ENCODE data around the gene KRT75.
"Not testable (repeated sequence)": the region's sequence is repeated elsewhere in the genome, so short reads cannot be mapped to it uniquely, and the experiment has no call there.

KRT75 gene

DNA sequence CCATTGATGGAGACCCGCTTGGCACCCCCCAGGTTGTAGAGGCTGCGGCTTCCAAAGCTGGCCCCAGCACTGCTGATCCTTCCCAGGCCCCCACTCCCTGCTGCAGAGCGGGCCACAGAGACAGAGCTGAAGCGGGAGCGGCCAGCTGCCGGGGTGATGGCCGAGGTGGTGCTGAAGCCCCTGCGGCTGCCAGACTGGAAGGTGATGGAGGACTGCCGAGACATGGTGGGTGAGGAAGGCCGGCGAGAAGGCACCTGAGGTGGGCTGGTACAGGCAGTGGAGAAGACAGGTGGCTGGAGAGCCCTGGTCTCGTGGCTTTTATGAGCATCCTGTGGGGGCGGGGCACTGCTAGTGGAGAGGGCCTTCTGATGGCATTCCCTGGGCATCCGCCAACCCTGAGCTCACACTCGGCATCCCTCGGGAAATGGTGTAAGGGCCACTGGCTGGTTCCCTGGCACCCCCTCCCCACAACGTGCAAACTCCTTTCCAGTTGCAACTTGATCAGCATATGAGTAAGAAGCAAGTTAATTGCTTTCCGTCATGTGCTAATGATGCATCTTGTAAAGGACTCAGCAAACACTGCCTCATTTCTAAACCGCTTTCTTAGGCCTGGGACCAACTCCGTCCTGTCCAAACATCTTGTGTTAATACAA is at the start of gene KRT75:
KRT75 (minus strand) TSS at position 291 of the 653 bp plus-strand sequence; CDS start at position 224, 67 bp downstream.
- DNase-seq, result peak; percentile 49

GRCh38 chr12:52480073-52480472 is 45.9 kb upstream of the KRT75 start:
- DNase-seq, result no peak

- no peak for DNase-seq
These were observed 43.5 kb upstream of the KRT75 start for GRCh38 chr12:52477651-52478050.

GRCh38 chr12:52474212-52474611 is 40.0 kb upstream of the KRT75 start:
- DNase-seq, result no peak

- no peak for DNase-seq
These were observed 39.6 kb upstream of the KRT75 start, which contains the start of gene KRT6C for GRCh38 chr12:52473768-52474167. Gene KRT6C, minus strand, starts transcription at chr12:52473805. Its CDS starts 68 bp downstream, at chr12:52473737.

DNA sequence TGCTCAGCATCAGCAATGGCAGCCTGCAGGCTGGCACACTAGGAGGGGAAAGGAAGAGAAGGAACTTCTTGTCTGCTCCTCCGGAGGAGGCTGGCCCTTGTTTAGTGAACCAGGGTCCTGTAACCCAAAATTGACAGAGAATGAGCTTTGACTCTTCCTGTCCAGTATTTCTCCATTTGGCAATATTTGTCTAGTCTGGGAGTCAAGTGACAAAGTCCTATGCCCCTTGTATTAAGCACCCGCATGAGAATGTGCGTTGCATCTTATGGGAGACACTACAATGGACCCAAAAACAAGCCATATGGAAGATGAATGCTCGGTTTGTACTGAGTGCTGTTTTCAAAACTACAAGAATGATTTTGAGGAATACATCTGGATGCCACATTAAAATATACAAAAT is 35.7 kb upstream of the KRT75 start:
- DNase-seq, result no peak

- no peak for DNase-seq
These were observed 30.7 kb upstream of the KRT75 start for GRCh38 chr12:52464897-52465296.

DNA sequence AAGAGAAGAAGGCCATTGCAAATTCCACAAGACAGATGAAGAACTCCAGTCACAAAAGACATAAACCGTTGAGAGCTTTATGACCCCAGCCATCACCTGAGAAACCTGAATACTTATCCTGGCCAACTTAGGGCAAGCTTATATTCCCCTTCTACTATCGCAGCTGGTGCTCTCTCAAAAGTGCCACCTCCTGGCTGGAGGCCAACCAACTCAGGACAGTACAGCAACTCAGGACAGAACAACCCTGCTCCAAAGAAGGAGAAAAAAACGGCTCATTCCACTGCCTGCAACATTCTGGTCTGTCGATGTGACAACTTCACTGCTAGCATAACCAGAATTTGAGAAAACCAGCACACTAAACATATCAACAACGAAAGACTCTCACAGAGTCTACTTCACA is 27.5 kb upstream of the KRT75 start:
- DNase-seq, result no peak

GRCh38 chr12:52458861-52459260 is 24.7 kb upstream of the KRT75 start:
- no peak for DNase-seq

DNA sequence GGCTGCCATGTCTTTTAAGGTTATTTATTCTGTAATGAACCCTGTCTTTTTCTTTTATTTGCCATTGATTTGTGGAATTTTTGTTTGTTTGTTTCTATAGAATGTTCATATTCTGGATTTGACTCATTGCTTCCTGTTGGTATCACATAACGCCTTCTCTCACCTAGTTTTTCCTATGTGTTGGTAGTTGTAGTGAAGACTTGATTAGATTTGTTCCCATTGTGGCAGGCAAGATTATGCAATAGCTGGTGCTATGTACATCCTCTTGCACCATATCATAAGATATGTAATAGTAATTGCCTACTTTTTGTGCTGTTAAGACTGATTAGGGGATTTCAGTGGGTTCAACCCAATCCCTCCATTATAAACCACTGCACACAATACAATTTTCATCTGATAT is 21.6 kb upstream of the KRT75 start:
- DNase-seq, result no peak

DNA sequence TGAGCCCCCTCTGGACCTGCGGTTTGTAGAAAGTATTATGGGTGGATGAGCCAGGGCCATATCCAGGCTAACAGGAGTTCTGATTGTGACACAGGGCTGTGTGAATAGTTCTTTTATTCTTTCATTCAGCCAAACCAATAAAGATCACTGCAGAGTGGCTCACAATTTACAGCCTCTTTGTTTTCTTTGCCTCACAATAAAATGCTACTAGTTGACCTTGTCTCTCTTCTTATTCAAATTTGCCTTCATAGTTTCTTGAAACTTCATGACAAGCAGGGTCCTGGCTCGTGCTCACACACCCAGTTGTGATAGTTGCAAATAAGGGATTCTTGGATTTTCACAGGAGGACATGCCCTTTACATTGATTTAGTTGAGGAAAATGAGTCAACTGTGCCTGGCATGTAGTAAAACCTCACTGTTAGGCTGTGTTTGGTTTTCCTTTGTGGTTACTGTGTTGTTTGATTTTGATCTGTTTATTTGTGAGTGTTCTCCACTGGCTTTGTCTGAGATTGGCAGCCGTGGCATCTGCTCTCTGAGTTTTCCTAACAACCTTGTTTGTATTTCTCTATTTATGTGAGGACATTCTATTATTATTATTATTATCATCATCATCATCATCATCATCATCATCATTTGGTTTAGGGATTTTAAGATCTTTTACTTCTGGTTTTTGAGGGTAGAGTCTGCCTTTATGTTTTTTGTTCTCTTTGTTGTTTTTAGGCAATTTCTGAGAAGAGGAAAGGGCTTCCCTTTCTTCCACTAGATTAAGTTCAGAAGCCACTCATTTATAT is 20.4 kb upstream of the KRT75 start:
- DNase-seq, result peak; percentile 88

- no peak for DNase-seq
These were observed 17.9 kb upstream of the KRT75 start, which contains the start of gene KRT6B for GRCh38 chr12:52452101-52452500. Gene KRT6B, minus strand, starts transcription at chr12:52452146. Its CDS starts 68 bp downstream, at chr12:52452078.

- DNase-seq, result no peak
These were observed 14.1 kb upstream of the KRT75 start for GRCh38 chr12:52448228-52448627.

- DNase-seq, result not testable (repeated sequence)
These were observed 13.0 kb upstream of the KRT75 start for GRCh38 chr12:52447196-52447595.

DNA sequence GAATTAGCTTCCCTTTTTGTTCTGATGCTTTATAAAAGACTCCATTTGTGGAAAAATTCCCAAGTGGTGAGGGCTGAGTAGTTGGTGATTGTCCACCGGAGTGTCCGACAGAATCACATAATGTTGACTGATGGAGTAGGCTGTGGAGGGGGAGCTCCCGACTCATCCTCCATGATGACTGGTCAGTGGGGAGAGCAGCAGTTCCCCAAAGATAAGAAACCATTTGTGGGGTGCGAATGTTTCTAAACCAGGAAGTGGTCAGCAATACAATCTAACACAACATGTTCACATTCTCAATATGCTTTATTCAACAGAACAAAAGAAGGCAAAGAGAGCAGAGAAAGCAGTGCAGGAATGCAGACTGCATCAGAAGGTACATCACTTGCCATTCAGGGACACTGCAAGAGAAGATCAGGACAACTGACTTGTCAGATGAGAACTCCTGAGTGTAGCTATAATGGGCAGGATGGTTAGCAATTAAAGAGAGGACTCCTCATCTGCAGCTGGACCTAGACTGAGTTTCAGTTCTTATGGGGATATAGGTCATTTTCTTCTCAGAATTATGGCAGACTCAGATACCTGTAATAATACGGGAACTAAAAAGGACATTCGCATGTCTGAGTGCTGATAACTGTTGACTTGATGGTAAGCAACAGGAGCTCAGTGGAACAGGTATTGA is 12.3 kb upstream of the KRT75 start:
- DNase-seq, result no peak

DNA sequence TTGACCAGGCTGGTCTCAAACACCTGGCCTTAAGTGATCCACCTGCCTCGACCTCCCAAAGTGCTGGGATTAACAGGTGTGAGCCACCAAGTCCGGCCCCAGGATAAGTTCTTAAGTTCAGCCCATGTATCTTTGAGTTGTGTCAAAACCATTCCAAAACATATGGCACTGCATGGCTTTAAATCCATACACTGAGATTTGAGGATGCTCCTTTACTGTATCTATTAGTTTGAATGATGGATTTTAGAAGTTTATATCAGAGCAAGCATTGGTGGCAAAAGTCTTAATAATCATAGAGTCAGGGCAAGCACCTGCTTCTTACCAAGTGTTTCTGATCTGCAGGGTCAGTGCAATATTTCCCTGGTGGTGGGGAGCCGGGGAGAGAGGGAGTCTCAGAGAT is 11.7 kb upstream of the KRT75 start:
- no peak for DNase-seq

GRCh38 chr12:52444647-52445595 is 10.8 kb upstream of the KRT75 start:
- no peak for DNase-seq

GRCh38 chr12:52443966-52444365 is 9.8 kb upstream of the KRT75 start:
- no peak for DNase-seq

DNA sequence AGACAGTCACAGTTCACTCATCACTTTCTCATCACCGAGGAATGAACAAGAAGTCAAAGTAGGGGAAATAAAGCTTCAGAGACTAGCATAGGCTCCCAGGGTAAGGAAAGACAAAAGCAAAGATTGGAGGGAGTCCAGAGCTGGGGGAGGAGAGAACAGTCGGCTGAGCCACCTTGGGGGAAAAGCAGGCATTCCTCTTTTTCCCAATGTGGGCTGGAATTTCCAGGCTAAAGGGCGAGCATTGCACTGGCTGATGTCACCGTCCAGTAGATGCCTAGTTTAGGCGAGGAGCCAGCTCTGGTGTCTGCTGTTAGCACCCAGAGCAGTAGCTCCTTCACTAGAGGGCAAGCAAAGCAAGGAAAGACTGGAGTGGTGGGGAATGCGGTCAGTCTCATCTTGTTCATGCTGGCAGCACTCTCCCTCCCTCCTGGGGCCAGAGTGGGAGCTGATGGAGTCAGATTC is 8.5 kb upstream of the KRT75 start:
- DNase-seq, result no peak

DNA sequence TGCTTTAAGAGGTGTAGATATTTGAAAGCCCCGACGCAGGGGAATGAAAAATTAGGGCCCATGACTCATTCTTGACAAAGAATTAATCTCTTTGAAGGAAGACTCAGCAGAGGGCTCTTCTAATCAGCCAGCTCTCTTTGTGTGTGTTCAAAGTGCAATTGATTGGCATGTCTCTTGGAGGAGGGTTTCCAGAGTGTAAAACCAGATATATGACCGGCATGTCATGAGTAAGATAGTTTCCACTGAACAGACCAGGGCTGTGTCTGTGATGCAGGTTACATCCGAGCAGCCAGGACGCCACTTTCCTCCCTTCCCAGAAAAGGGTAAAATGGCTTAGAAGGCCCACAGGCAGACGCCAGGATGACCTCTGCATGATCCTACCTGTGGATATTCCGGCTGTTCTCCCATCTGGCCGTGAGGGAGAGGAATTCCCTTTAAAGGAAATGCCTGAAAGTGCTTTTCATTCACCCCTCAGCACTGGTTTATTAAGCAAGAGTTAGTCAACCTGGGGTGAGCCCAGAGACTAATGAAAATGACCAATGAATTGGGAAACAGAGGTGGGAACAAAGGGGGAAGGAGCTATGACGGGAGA is 7.2 kb upstream of the KRT75 start:
- peak; percentile 62 for DNase-seq

GRCh38 chr12:52440821-52441319 is 6.7 kb upstream of the KRT75 start:
- DNase-seq, result peak; percentile 62

DNA sequence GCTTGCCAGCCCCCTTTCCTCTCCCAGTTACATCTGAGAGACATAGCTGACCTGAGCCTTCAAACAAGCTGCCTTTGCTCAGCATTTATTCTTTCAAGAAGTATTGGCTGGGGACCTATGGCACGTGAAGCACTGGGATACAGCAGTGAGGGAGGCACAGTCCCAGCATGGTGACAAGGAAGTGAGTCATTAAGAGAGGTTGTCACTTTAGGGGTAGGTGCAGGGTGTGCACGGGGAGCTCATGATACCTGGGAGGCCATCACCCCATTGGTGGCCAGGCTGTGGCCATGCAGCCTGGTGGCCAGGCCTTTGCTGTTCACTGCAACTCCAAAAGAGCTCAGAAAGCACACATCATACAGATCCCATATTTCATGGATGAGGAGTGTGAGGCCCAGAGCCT is 5.7 kb upstream of the KRT75 start:
- DNase-seq, result no peak
